GM21526 (cell line): ENCODE results near the gene WTAP.

Experiments
- ATAC-seq: cut with Tn5 transposase; IDR thresholded peaks from one replicate; pipeline ENCODE4 v1.9.1; 2021; ENCODE audit warnings: moderate library complexity; ENCODE audit not compliant: unreplicated experiment, low FRiP score

The WTAP gene

DNA sequence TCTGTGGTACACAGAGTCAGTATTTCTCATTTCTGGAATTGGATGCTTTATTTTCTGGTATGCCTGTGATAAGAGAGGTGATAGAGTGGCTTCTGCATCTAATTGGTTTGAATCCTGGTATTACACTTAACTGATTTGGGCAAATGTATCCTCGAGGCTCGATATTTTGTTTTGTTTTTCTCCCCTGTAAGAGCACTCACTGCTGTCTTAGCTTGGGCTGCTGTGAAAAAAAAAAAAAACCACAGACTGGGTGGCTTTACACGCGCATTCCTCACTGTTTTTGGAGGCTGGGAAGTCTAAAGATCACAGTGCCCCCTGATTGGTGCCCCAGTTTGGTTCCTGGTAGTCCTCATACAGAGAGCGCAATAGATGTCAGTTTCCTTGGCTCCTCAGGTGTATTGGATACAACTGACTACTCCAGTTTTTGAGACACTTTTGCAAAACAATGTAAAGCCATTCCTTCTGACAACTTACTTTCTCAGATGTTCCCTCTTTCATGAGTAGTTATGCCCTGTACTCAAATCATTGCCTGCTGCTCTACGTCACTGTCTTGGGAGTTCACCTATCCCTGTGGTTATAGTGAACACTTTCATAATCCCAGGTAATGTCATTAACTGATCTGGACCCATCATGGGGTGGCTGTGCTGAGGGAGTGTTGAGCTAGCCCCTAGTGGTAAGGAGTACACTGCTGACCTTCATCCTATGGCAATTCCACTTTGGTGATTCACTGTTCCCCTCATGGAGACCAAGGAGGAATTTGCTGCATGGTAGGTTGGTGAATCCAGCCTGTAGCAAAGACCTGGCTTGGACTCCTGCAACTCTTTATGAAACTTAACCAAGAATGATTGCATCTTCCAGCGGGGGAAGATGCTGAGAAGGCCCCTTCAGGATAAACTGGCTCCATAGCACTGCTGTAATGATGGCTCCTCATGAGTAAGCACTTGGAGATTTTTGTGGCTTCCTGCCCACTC, 31.0 kb downstream of the WTAP start:
- ATAC-seq = no peak

DNA sequence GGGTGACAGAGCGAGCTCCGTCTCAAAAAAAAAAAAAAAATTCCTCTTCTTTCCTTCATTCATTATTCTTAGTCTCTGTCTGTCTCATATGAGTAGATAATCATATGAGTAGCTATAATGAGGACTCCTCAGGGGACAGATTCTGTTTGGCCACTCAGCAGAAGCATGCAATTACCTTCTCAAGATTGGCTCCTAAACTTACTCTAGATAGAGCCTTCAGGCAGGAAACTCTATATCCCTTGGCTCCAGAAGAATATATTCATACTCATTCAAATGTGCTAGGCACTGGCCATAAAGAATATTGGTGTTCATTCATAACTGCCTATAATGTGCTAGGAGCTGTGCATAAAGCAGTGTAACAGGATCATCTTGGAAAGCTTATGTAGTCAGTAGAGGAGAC, 32.3 kb downstream of the WTAP start:
- no peak for ATAC-seq

DNA sequence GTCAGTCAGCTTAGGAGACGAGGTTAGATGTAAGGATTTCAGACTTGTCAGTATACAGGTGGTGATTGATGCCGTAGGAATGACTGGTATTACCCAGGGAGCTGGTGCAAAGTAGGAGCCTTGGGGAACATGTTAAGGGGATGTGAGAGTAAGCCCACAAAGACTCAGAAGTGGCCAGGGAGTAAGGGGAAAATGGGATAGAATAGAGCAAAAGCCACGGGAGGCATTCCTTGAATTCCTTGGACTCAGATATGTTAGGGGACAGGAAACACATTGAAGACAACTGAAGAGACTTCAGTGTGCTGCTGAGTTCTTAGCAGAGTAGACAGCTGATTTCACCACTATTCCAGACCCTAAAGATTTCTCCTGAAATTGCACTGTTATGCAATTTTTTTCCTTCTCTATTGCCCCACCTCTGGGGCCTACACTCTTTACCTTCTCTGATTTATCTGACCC, 33.3 kb downstream of the WTAP start:
- ATAC-seq = no peak

DNA sequence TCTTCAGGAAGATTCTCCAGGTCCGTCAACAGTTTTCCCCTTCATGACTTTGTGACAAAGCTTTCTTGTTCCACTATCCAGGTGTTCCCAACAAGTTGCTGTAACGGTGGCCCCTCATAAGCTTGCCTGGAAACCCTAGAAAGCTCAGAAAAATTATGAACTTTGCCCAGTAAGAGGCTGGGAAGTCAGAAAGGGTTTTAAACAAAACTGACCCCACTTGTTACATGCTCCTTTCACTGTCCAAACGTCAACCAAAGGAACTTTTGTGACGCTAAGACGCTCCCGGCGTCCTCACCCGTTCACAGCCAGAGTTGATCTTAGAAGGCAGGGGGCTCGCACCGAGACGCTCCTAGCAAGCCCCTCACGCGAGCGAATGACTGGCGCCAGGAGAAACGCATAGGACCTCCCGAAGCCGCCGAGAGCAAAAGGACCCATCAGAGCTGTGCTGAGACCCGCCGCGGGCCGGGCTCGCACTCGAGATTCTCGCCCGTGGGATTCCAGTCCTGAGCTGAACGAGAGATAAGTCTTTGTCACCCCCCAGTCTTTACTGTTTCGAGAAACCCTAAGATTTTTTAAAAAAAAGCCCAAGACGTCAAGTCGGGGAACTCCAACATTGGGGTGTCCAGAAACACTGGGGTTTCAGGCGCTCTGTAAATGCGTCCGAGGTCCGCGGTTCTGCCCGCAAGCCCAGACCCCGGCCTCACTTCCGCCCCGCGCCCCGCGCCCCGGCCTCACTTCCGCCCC, 34.0 kb downstream of the WTAP start:
- peak; percentile 3 for ATAC-seq

DNA sequence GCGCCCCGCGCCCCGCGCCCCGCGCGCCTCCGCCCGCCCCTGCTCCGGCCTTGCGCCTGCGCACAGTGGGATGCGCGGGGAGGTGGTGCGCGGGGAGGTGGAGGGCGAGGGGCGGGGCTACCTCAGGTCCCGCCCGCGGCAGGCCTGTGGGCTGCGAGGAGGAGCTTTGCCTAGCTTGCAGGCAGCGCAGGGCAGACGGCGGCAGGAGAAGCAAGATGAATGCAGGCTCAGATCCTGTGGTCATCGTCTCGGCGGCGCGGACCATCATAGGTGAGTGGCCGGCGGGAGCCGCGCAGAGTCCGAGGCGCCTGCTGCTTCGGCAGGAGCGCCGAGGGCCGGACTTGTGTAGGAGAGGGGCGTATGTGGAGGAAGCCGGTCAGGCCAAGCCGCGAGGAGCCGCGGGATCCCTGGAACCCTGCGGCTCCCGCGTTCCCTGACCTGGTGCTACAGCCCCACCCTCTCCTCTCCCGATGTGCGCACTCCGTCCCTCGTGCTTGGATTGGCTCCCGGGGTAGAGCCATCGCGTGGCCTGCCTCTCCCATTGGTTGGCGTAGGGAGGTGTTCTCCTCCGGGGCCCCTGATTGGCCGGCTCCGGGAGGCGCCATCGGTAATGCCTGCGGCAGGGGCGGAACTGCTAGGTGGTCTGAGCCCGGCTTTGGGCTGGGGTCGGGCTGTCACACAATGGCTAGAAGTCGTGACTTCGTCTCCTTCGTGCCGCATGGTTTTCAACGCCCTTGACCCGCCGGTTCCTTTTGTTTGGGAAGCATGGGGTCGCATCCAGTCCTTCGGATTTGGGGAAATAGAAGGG, 34.8 kb downstream of the WTAP start, which contains the start of gene ACAT2:
Gene ACAT2 (plus strand): TSS at position 173 of the 808 bp plus-strand sequence. CDS start 43 bp downstream, at position 216.
- peak; percentile 96 for ATAC-seq

DNA sequence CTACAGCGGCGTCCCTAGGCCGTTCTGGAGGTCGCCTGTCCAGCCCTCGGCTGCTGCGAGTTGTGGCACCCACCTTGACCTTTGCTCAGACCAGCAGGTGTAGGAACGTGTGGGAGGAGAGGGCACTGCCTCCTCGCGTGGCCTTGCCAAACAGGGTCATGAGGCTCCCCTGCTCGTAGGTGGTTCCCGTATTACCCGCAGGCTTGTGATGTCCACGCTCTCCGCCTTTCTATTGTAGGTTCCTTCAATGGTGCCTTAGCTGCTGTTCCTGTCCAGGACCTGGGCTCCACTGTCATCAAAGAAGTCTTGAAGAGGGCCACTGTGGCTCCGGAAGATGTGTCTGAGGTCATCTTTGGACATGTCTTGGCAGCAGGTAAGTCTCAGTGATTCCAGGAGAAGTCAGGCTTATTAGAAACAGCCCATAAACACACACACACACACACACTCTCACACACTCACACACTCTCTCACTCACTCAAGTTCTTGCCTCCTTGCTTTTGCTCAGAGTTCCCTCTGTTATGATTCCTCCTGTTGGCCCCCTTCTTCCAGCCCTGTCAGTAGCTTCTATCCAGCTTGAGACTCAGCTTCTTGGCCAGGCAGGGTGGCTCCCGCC, 35.5 kb downstream of the WTAP start:
- peak; percentile 3 for ATAC-seq

DNA sequence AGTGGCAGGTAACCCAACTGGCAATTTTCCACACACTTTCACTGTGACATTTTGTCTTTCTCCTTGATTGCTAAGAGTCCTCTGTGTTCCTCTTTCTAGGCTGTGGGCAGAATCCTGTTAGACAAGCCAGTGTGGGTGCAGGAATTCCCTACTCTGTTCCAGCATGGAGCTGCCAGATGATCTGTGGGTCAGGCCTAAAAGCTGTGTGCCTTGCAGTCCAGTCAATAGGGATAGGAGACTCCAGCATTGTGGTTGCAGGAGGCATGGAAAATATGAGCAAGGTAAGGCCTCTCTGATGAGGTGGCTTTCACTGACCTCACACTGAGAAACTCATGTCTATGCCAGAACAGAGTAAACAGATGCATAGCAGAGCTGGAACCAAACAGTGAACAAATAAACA, 39.6 kb downstream of the WTAP start:
- no peak for ATAC-seq

DNA sequence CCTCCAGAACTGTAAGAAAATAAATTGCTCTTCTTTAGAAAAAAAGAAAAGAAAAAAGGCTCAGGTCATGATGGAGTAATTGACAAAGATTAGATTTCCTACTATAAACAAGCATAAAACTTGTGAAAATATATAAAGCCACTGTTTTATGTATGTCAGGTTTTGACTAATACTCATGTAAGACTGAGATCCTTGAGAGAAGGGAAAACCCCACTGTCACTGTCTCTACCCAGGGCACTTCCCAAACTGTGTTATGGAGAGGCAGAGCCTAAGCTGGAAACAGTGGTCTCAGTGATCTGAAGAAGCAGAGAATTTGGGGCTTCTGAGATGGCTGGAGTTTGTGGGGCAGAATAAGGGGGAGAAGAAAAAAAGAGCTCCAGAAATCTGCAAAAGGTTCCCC, 42.2 kb downstream of the WTAP start:
- no peak for ATAC-seq

DNA sequence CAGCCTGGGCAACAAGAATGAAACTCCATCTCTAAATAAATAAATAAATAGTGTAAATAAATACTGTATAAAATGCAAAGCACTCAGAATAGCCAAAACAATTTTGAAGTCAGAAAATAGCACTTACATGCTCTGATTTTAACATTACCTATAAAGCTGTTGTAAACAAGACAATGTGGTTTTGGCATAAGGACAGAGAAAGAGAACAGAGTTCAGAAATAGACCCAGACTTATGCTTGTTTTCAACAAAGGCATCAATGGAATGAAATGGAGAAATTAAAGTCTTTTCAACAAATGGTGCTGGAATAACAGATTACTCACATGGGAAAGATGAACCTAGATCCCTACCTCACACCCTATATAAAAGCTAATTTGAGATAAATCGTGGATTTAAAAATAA, 44.9 kb downstream of the WTAP start:
- ATAC-seq = no peak

DNA sequence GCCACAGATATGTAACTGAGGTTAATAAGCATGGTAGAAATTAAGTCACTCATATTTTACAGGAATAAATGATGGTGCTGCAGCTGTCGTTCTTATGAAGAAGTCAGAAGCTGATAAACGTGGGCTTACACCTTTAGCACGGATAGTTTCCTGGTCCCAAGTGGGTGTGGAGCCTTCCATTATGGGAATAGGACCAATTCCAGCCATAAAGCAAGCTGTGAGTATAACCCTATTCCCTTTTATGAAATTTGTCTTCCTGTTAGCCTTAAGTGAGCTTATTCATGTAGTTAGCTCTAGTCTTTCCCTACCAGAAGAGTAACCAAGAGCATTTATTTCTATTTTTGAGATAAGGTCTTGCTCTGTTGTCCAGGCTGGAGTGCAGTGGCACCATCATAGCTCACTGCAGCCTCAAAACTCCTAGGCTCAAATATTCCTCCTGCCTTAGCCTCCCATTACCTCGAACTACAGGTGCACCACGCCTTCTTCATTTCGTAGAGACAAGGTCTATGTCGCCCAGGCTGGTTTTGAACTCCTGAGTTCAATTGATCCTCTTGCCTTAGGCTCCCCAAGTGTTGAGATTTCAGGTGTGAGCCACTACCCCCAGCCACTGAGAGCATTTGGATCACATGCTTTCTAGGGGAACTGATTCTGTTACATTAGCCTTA, 50.1 kb downstream of the WTAP start:
- ATAC-seq = no peak

DNA sequence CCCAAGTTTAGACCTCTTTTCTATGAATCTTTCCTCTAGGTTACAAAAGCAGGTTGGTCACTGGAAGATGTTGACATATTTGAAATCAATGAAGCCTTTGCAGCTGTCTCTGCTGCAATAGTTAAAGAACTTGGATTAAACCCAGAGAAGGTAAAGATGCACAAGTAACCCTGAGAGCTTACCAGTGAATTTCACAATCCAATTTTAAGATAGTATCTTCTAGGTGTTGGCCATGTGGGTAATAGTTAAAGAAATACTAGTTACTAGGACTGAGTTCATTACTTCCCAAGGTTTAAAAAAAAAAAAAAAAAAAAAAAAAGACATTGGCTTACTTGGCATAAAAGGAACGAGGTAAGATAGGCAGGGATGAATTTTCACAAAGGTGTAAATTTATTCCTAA, 50.8 kb downstream of the WTAP start:
- ATAC-seq = no peak

DNA sequence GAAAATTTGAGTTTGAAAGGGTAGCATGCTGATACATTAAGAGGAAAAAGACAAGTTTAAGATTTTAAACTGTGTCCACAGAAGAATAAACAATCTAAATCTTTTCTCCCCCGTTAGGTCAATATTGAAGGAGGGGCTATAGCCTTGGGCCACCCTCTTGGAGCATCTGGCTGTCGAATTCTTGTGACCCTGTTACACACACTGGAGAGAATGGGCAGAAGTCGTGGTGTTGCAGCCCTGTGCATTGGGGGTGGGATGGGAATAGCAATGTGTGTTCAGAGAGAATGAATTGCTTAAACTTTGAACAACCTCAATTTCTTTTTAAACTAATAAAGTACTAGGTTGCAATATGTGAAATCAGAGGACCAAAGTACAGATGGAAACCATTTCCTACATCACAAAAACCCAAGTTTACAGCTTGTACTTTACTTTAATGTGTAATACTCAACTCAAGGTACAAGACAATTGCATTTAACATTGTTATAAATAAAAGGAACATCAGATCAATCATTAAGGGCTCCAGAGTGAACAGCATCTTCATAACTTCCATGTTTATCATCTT, 51.3 kb downstream of the WTAP start:
- ATAC-seq = no peak

DNA sequence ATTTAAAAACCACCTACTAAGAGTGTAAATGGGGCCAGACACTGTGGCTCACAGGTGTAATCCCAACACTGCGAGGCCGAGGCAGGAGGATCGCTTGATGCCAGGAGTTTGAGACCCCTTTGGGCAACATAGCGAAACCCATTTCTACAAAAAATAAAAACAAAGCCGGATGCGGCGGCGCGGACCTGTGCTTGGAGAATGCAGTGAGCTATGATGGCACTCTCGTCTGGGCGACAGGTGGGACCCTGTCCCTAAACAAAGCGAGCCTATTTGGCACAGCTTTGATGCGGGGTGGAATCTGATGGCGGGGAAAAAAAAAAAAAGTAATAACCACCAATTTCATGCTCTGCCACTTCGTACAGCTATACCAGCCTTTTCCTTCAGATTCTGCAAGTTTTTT, 61.0 kb downstream of the WTAP start:
- no peak for ATAC-seq

DNA sequence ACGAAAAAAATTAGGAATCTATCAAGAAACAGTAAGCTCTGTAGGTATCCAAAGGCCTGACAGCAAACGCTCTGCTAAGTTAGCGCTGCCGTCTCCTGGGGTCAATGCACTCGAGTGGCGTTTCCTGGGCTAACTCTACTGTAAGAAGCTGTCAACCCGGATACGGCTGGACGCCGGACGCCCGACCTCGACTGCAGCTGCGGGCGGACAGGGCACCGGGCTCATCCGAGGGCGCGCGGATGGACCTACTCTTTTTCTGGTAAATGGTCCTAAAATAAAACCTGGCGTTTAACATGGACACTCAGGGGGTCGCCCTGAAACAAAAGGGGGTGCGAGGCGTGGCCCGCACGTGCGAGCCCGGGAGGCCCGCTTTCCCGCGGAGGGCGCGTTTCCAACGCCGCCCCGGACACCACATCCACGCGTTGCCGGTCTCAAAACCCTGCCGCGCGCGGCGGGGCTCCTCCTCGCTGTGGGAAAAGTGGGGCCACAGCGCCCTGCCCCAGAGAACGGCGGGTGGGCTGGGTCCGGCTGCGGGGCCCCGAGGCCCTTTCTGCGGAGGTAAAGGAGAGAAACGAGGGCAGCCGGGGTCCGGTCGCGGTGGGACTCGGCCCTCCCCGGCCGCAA, 61.6 kb downstream of the WTAP start:
- no peak for ATAC-seq

DNA sequence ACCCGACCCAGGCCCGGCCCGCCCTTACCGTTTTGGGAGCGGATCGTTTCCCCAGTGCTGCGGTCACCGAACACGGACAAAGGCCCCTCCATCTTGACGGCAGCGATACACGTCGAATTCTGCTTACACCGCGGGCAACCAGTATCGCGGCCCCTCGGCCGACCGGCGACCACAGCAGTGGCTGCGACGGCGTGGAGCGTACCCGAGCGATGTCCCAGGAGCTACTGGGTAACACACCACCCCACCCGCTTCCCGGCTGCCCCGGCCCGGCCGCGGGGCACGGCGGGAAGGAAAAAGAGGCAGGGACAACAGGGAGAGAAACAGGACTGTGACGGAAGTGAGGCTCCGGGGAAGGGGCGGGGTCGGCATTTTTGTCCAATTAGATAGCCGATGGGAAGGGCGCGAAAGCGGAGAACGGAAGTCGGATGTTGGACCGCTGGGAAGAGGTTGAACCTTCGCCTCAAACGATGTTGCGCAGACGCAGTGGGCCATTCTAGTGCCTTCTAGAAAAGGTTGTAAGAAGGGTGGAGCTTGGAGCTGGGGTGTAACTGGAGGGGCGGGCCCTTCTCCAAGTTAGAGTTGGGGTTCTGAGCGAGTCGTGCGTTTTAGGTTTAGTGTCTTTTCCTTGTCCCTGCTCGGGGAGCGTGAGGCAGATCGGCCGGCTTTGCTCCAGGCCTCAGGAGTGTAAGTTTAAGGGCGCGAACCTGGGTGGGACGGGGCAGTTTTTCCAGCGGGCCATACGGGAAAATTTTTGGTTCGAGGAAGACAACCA, 62.3 kb downstream of the WTAP start, which contains the start of gene TCP1:
Gene TCP1 (minus strand): TSS at position 226 of the 772 bp plus-strand sequence. CDS start 134 bp downstream, at position 92.
- peak; percentile 67 for ATAC-seq

DNA sequence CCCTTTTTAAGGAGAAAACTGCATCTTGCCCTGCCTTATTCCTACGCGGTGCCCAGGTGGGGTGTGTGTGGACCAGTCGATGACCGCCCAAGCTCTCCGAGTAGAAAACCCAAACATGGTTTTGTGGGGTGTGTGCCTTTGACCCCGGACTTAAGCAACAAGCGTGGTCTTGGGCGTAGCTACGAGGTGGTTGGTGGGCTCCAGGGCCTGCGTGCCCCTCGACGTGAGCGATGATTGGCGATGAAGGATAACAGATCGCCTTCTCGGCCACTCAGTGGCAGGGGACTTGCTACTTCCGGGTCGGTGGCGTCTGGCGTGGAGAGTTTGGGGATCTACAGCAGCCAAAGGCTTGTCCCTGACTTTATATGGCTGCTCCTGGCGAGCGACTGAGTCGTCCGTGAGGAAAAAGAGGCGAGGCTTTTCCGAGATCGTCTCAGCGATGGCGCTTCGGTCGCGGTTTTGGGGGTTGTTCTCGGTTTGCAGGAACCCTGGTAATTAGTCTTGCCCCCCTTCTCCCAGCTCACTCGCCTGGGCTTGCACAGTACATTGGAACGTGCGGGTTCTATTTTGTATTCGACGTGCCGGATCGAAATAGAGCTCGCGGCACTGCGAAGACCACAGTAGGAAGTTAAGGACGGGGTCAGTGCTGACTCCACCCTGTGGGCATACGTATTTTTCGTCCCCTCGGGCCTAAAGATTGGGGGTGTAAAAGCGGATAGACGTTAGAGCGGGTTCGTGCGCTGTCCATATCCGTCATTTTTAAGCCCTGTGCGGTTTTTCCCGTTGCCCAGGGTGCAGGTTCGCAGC, 63.0 kb downstream of the WTAP start, which contains the start of gene MRPL18:
Gene MRPL18 (plus strand): TSS at position 319 of the 807 bp plus-strand sequence. CDS start 121 bp downstream, at position 440.
- peak; percentile 84 for ATAC-seq

DNA sequence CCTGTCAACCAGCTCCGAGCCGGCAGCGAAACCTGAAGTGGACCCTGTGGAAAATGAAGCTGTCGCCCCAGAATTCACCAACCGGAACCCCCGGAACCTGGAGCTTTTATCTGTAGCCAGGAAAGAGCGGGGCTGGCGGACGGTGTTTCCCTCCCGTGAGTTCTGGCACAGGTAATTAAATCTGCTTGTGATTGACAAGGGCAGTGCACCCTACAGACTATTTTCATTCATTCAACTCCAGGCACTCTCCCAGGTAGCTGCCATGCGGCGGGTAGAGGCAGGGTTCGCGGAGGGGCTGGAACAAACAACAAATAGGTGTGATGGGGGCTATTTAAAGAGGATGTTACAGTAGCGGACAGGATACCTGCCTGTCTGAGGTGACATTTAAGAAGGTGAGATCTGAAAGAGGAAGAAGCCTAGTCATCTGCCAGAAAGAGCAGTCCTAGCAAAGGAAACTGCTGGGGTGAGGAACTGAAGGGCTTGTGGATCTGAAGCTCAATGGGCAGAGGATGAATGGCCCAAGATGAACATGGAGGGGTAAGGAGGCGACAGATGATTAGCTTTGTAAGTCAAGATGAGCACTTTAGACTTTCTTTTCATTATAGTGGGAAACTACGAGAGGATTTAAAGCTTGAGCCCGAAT, 63.8 kb downstream of the WTAP start:
- ATAC-seq = no peak
